ENCODE measurements around the gene ABITRAM. TPM values are rescaled to one million over a fixed set of nuclear protein-coding genes. Genes with fewer than 3 reads are reported as not detected.

The ABITRAM gene
- total RNA-seq, 1 experiment from 2014 or later: 39.4 TPM

- POLR2A ChIA-PET: no interaction called here
- Mint-ChIP-seq H3K36me3 (ENCODE audit: insufficient read depth, unreplicated experiment) (peaks cover 12% of the 10 kb centered on the region), H3K27ac (ENCODE audit: low read depth, unreplicated experiment) (no peak overlapping the region), H3K4me3 (ENCODE audit: unreplicated experiment) (no peak overlapping the region), H3K4me1 (ENCODE audit: insufficient read depth, unreplicated experiment) (no peaks in the 10 kb centered on the region), H3K27me3 (ENCODE audit: insufficient read depth, unreplicated experiment) (no peaks in the 10 kb centered on the region), H3K9me3 (ENCODE audit: unreplicated experiment) (no peaks in the 10 kb centered on the region)
- TF ChIP-seq CTCF (IDR thresholded peaks at IDR 0.05; ENCODE audit: unreplicated experiment): no peak
- intact Hi-C loops (cut with micrococcal nuclease): no loop called here
- no peak for DNase-seq (ENCODE audit: unreplicated experiment)
- CTCF ChIA-PET: no interaction called here
- no TSS peak for BruUV-seq (replicated peaks)
Measured at GRCh38 chr9:108956631-108957026, 22.4 kb downstream of the ABITRAM start.

- intact Hi-C loops (cut with micrococcal nuclease): no loop called here
- Mint-ChIP-seq H3K36me3 (ENCODE audit: insufficient read depth, unreplicated experiment) (peaks cover 22% of the 10 kb centered on the region), H3K4me3 (ENCODE audit: unreplicated experiment) (no peak overlapping the region), H3K4me1 (ENCODE audit: insufficient read depth, unreplicated experiment) (no peaks in the 10 kb centered on the region), H3K9me3 (ENCODE audit: unreplicated experiment) (no peaks in the 10 kb centered on the region), H3K27ac (ENCODE audit: low read depth, unreplicated experiment) (no peak overlapping the region), H3K27me3 (ENCODE audit: insufficient read depth, unreplicated experiment) (no peaks in the 10 kb centered on the region)
- ChIA-PET CTCF (no interaction called here), POLR2A (interaction anchor here (0.6 kb wide), 1 partner anchor 285 kb away, joined by 3 read pairs; no protein-coding TSS in a partner anchor)
- no peak for TF ChIP-seq CTCF (IDR thresholded peaks at IDR 0.05; ENCODE audit: unreplicated experiment)
- no TSS peak for BruUV-seq (replicated peaks)
- no peak for DNase-seq (ENCODE audit: unreplicated experiment)
Measured at GRCh38 chr9:108960331-108960730, 26.1 kb downstream of the ABITRAM start.

- Mint-ChIP-seq H3K4me3 (ENCODE audit: unreplicated experiment) (no peak overlapping the region), H3K27ac (ENCODE audit: low read depth, unreplicated experiment) (no peak overlapping the region), H3K9me3 (ENCODE audit: unreplicated experiment) (no peaks in the 10 kb centered on the region), H3K4me1 (ENCODE audit: insufficient read depth, unreplicated experiment) (no peaks in the 10 kb centered on the region), H3K36me3 (ENCODE audit: insufficient read depth, unreplicated experiment) (peaks cover 22% of the 10 kb centered on the region), H3K27me3 (ENCODE audit: insufficient read depth, unreplicated experiment) (no peaks in the 10 kb centered on the region)
- DNase-seq (ENCODE audit: unreplicated experiment): no peak
- POLR2A ChIA-PET: no interaction called here
- no TSS peak for BruUV-seq (replicated peaks)
- intact Hi-C loops (cut with micrococcal nuclease): no loop called here
- CTCF ChIA-PET: interaction anchor here (0.5 to 1.4 kb wide), 4 partner anchors 10 to 1650 kb away, joined by 3 to 6 read pairs (median 3); no protein-coding TSS in a partner anchor
- no peak for TF ChIP-seq CTCF (IDR thresholded peaks at IDR 0.05; ENCODE audit: unreplicated experiment)
Measured at GRCh38 chr9:108961151-108961550, 27.0 kb downstream of the ABITRAM start.

- ChIA-PET CTCF (interaction anchor here (0.6 to 1.8 kb wide), 3 partner anchors 9 to 148 kb away, joined by 3 to 6 read pairs (median 4); no protein-coding TSS in a partner anchor), POLR2A (interaction anchor here (0.7 to 1.2 kb wide), 3 partner anchors 13 to 67 kb away, joined by 3 to 5 read pairs (median 4); no protein-coding TSS in a partner anchor)
- no peaks in the 10 kb centered on the region for H3K27me3 Mint-ChIP-seq (ENCODE audit: insufficient read depth, unreplicated experiment)
- no TSS peak for BruUV-seq (replicated peaks)
- DNase-seq (ENCODE audit: unreplicated experiment): no peak
- H3K4me1 Mint-ChIP-seq (ENCODE audit: insufficient read depth, unreplicated experiment): no peaks in the 10 kb centered on the region
- no peak overlapping the region for H3K4me3 Mint-ChIP-seq (ENCODE audit: unreplicated experiment)
- no peak for TF ChIP-seq CTCF (IDR thresholded peaks at IDR 0.05; ENCODE audit: unreplicated experiment)
- no peaks in the 10 kb centered on the region for H3K9me3 Mint-ChIP-seq (ENCODE audit: unreplicated experiment)
- peaks cover 15% of the 10 kb centered on the region for H3K36me3 Mint-ChIP-seq (ENCODE audit: insufficient read depth, unreplicated experiment)
- H3K27ac Mint-ChIP-seq (ENCODE audit: low read depth, unreplicated experiment): no peak overlapping the region
- intact Hi-C loops (cut with micrococcal nuclease): no loop called here
Measured at GRCh38 chr9:108963459-108964143, 29.4 kb downstream of the ABITRAM start.

All from MCF 10A (cell line).